ENCODE measurements around the gene POM121L12.

The POM121L12 gene

GRCh38 chr7:53035499-53036412 is at the start of gene POM121L12:
TSS of gene POM121L12 (plus strand) at chr7:53035633. CDS start at chr7:53035672, 39 bp downstream.
- DNase-seq (ENCODE audit: low spot score) = no peak

- DNase-seq (ENCODE audit: low spot score) = no peak
These were observed 43.4 kb upstream of the POM121L12 start for GRCh38 chr7:52992001-52992400.

- DNase-seq (ENCODE audit: low spot score) = no peak
These were observed 42.8 kb upstream of the POM121L12 start for GRCh38 chr7:52992479-52993162.

- no peak for DNase-seq (ENCODE audit: low spot score)
These were observed 39.8 kb upstream of the POM121L12 start for GRCh38 chr7:52995676-52996075.

DNA sequence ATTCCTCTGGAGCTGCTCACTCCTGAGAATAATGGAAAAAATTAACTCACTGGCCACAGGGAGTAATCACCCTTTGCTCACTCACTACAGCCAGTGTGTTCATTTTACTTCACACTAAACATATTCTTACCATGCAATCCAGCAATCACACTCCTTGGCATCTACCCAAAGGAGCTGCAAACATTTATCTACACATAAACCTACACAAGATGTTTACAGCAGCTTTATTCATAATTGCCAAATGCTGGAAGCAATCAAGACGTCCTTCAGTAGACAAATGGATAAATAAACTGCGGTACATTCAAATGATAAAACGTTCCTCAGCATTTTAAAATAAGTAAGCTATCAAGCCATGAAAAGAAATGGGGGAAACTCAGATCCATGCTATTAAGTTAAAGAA is 34.2 kb upstream of the POM121L12 start:
- no peak for DNase-seq (ENCODE audit: low spot score)

DNA sequence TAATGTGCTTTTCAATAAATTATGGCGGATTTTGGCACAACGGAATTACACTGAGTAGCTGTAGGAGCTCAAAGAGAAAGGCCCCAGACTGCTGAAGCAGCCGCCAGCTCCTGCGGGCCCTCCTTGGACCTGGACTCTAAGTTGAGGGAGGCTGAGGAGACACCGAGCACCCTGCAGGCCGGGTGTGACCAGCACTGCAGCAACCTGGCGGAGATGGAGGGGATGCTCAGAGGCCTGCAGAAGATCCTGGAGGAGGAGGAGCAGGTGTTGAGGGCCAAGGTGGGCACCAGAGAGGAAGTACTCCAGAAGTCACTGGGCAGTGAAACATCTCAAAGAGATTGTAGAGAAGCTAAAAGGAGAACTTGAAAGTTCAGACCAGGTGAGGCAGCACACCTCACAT is 33.0 kb upstream of the POM121L12 start:
- no peak for DNase-seq (ENCODE audit: low spot score)

DNA sequence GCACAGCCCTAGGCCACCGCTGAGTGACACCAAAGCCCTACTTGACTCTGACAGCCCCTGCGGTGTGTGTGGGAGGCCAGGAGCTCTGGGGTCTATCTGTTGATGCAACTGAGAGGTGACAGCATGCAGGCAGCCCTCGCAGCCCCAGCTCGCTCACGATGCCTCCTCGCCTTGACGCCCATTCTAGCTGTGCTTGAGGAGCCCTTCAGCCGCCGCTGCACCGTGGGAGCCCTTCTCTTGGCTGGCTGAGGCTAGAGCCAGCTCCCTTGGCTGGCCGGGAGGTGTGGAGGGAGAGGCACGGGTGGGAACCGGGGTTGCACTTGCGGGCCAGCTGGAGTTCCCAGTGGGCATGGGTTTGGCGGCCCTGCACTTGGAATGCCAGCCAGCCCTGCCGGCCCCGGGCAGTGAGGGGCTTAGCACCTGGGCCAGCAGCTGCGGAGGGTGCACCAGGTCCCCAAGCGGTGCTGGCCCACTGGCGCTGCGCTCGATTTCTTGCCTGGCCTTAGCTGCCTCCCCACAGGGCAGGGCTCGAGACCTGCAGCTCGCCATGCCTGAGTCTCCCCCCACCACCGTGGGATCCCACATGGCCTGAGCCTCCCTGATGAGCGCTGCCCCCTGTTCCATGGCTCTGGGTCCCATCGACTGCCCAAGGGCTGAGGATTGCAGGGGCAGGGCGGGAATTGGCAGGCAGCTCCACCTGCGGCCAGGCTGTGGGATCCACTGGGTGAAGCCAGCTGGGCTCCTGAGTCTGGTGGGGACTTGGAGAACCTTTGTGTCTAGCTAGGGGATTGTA is 31.6 kb upstream of the POM121L12 start:
- no peak for DNase-seq (ENCODE audit: low spot score)

GRCh38 chr7:53013925-53014324 is 21.5 kb upstream of the POM121L12 start:
- DNase-seq (ENCODE audit: low spot score) = no peak

- no peak for DNase-seq (ENCODE audit: low spot score)
These were observed 20.0 kb upstream of the POM121L12 start for GRCh38 chr7:53015463-53015862.

- DNase-seq (ENCODE audit: low spot score) = no peak
These were observed 12.5 kb upstream of the POM121L12 start for GRCh38 chr7:53022893-53023292.

GRCh38 chr7:53048638-53049037 is 13.2 kb downstream of the POM121L12 start:
- DNase-seq (ENCODE audit: low spot score) = no peak

GRCh38 chr7:53050433-53050832 is 15.0 kb downstream of the POM121L12 start:
- no peak for DNase-seq (ENCODE audit: low spot score)

- no peak for DNase-seq (ENCODE audit: low spot score)
These were observed 24.2 kb downstream of the POM121L12 start for GRCh38 chr7:53059591-53059990.

- DNase-seq (ENCODE audit: low spot score) = no peak
These were observed 24.6 kb downstream of the POM121L12 start for GRCh38 chr7:53060066-53060465.

GRCh38 chr7:53062796-53063195 is 27.4 kb downstream of the POM121L12 start:
- DNase-seq (ENCODE audit: low spot score) = no peak

DNA sequence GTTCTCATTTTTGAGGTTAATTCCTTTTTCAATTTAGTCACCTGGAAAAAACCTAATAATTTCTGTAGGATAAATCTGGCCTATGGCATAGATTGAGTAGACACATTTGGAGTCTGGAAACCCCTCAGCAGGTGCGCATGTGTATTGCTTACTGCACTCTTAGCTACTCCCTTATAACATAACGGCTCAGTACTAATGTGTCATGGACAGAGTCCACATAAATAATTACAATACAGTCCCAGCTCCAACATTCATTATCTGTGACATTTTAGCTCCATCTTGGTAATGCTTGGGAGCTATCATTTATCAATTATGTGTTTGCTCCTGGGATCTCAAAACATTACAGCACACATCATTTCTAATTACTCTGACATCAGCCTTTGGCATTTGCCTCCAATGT is 33.2 kb downstream of the POM121L12 start:
- no peak for DNase-seq (ENCODE audit: low spot score)

DNA sequence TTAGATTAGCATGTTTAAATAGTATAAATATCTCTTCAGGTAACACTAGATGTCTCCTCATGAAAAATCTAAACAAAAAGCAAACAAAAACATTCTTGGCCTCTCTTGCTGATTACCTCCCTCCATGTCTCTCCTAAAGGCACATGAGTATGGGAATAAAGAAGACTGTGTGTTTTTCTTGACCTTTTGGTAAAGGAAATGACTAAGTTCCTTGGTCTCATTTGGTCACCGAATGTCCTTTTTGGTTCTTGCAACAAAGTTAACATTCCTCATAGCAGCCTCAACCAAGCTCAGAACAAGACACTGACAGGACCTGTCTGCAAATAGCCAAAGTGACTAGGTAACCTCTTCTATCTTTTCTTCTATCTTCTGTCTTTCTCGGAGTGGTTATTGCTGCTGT is 35.5 kb downstream of the POM121L12 start:
- no peak for DNase-seq (ENCODE audit: low spot score)
